Activated T-cell treated with anti-CD3 and anti-CD28 coated beads, Interleukin-2, amount 50 U/mL, for 24 hours (primary cell): ENCODE results near the gene ADGRV1.
"Not testable (repeated sequence)": the region's sequence is repeated elsewhere in the genome, so short reads cannot be mapped to it uniquely, and the experiment has no call there.

Experiments
- DNase-seq: peaks from one replicate; pipeline ENCODE4 v3.0.0-alpha.2; 2020
- H3K27ac Mint-ChIP-seq: 2 replicates; pipeline ENCODE4 v1.8.0; 2020; ENCODE audit warnings: mild to moderate bottlenecking, mixed read lengths
- H3K27me3 Mint-ChIP-seq: 2 replicates; pipeline ENCODE4 v1.8.0; 2020; ENCODE audit warnings: mixed read lengths
- H3K36me3 Mint-ChIP-seq: 2 replicates; pipeline ENCODE4 v1.8.0; 2020; ENCODE audit warnings: low read depth, mixed read lengths
- H3K4me1 Mint-ChIP-seq: 2 replicates; pipeline ENCODE4 v1.8.0; 2020; ENCODE audit warnings: low read depth, mixed read lengths
- H3K4me3 Mint-ChIP-seq: 2 replicates; pipeline ENCODE4 v1.8.0; 2020; ENCODE audit warnings: mild to moderate bottlenecking, moderate library complexity, mixed read lengths
- H3K9me3 Mint-ChIP-seq: 2 replicates; pipeline ENCODE4 v1.8.0; 2020; ENCODE audit warnings: mixed read lengths

ADGRV1 gene

GRCh38 chr5:91032125-91032524 lies 473.5 kb downstream of the ADGRV1 start:
- no peak overlapping the region for H3K27ac Mint-ChIP-seq
- DNase-seq: no peak
- H3K27me3 Mint-ChIP-seq: peaks cover 18% of the 10 kb centered on the region
- no peak overlapping the region for H3K4me3 Mint-ChIP-seq
- H3K9me3 Mint-ChIP-seq: no peaks in the 10 kb centered on the region
- H3K36me3 Mint-ChIP-seq: no peaks in the 10 kb centered on the region
- H3K4me1 Mint-ChIP-seq: no peaks in the 10 kb centered on the region

- Mint-ChIP-seq H3K4me3 (no peak overlapping the region), H3K9me3 (no peaks in the 10 kb centered on the region), H3K27ac (no peak overlapping the region), H3K36me3 (no peaks in the 10 kb centered on the region), H3K27me3 (peaks cover 15% of the 10 kb centered on the region), H3K4me1 (no peaks in the 10 kb centered on the region)
- no peak for DNase-seq
These were observed 474.8 kb downstream of the ADGRV1 start for GRCh38 chr5:91033370-91033769.

- Mint-ChIP-seq H3K4me3 (no peak overlapping the region), H3K27ac (no peak overlapping the region), H3K9me3 (no peaks in the 10 kb centered on the region), H3K4me1 (no peaks in the 10 kb centered on the region), H3K27me3 (no peaks in the 10 kb centered on the region), H3K36me3 (no peaks in the 10 kb centered on the region)
- DNase-seq: no peak
These were observed 479.7 kb downstream of the ADGRV1 start for GRCh38 chr5:91038180-91038808.

- H3K36me3 Mint-ChIP-seq, DNase-seq, H3K27ac Mint-ChIP-seq, H3K9me3 Mint-ChIP-seq, H3K4me1 Mint-ChIP-seq, H3K27me3 Mint-ChIP-seq, H3K4me3 Mint-ChIP-seq: not testable (repeated sequence)
These were observed 482.5 kb downstream of the ADGRV1 start for GRCh38 chr5:91041132-91041531.

GRCh38 chr5:91042247-91042935 lies 483.8 kb downstream of the ADGRV1 start:
- Mint-ChIP-seq H3K4me1 (no peaks in the 10 kb centered on the region), H3K27ac (no peak overlapping the region), H3K36me3 (no peaks in the 10 kb centered on the region), H3K9me3 (no peaks in the 10 kb centered on the region), H3K4me3 (no peak overlapping the region), H3K27me3 (peaks cover 3% of the 10 kb centered on the region)
- DNase-seq: no peak

- no peak overlapping the region for H3K27ac Mint-ChIP-seq
- no peaks in the 10 kb centered on the region for H3K9me3 Mint-ChIP-seq
- H3K4me1 Mint-ChIP-seq: no peaks in the 10 kb centered on the region
- H3K4me3 Mint-ChIP-seq: no peak overlapping the region
- no peaks in the 10 kb centered on the region for H3K36me3 Mint-ChIP-seq
- peaks cover 3% of the 10 kb centered on the region for H3K27me3 Mint-ChIP-seq
- no peak for DNase-seq
These were observed 484.3 kb downstream of the ADGRV1 start for GRCh38 chr5:91042936-91043255.

- Mint-ChIP-seq H3K9me3 (no peaks in the 10 kb centered on the region), H3K36me3 (no peaks in the 10 kb centered on the region), H3K4me1 (no peaks in the 10 kb centered on the region), H3K27me3 (peaks cover 8% of the 10 kb centered on the region), H3K4me3 (no peak overlapping the region), H3K27ac (no peak overlapping the region)
- no peak for DNase-seq
These were observed 489.5 kb downstream of the ADGRV1 start for GRCh38 chr5:91048073-91048472.

- Mint-ChIP-seq H3K36me3 (no peaks in the 10 kb centered on the region), H3K4me3 (no peak overlapping the region), H3K27me3 (peaks cover 14% of the 10 kb centered on the region), H3K9me3 (no peaks in the 10 kb centered on the region), H3K27ac (no peak overlapping the region), H3K4me1 (no peaks in the 10 kb centered on the region)
- no peak for DNase-seq
These were observed 490.5 kb downstream of the ADGRV1 start for GRCh38 chr5:91049112-91049511.

- peaks cover 20% of the 10 kb centered on the region for H3K27me3 Mint-ChIP-seq
- no peaks in the 10 kb centered on the region for H3K4me1 Mint-ChIP-seq
- no peak for DNase-seq
- no peak overlapping the region for H3K27ac Mint-ChIP-seq
- no peaks in the 10 kb centered on the region for H3K36me3 Mint-ChIP-seq
- no peaks in the 10 kb centered on the region for H3K9me3 Mint-ChIP-seq
- H3K4me3 Mint-ChIP-seq: no peak overlapping the region
These were observed 491.2 kb downstream of the ADGRV1 start for GRCh38 chr5:91049800-91050199.

- not testable (repeated sequence) for H3K27ac Mint-ChIP-seq, H3K4me1 Mint-ChIP-seq, H3K4me3 Mint-ChIP-seq, H3K36me3 Mint-ChIP-seq, DNase-seq, H3K9me3 Mint-ChIP-seq
- peaks cover 33% of the 10 kb centered on the region for H3K27me3 Mint-ChIP-seq
These were observed 493.8 kb downstream of the ADGRV1 start for GRCh38 chr5:91052411-91052810.

- no peaks in the 10 kb centered on the region for H3K4me1 Mint-ChIP-seq
- H3K36me3 Mint-ChIP-seq: no peaks in the 10 kb centered on the region
- H3K27ac Mint-ChIP-seq: no peak overlapping the region
- H3K4me3 Mint-ChIP-seq: no peak overlapping the region
- DNase-seq: no peak
- H3K27me3 Mint-ChIP-seq: peaks cover 35% of the 10 kb centered on the region
- no peaks in the 10 kb centered on the region for H3K9me3 Mint-ChIP-seq
These were observed 494.6 kb downstream of the ADGRV1 start for GRCh38 chr5:91052977-91053740.

- Mint-ChIP-seq H3K4me3 (no peak overlapping the region), H3K4me1 (peaks cover 5% of the 10 kb centered on the region), H3K27me3 (peaks cover 39% of the 10 kb centered on the region), H3K9me3 (no peaks in the 10 kb centered on the region), H3K36me3 (no peaks in the 10 kb centered on the region), H3K27ac (no peak overlapping the region)
- no peak for DNase-seq
These were observed 495.1 kb downstream of the ADGRV1 start for GRCh38 chr5:91053741-91054025.

- H3K36me3 Mint-ChIP-seq: no peaks in the 10 kb centered on the region
- DNase-seq: no peak
- H3K4me1 Mint-ChIP-seq: peaks cover 36% of the 10 kb centered on the region
- H3K4me3 Mint-ChIP-seq: no peak overlapping the region
- H3K27ac Mint-ChIP-seq: no peak overlapping the region
- no peaks in the 10 kb centered on the region for H3K9me3 Mint-ChIP-seq
- peaks cover 53% of the 10 kb centered on the region for H3K27me3 Mint-ChIP-seq
These were observed 499.6 kb downstream of the ADGRV1 start for GRCh38 chr5:91058155-91058554.

GRCh38 chr5:91058575-91058974 lies 500.0 kb downstream of the ADGRV1 start:
- Mint-ChIP-seq H3K27me3 (peaks cover 55% of the 10 kb centered on the region), H3K4me1 (peaks cover 36% of the 10 kb centered on the region), H3K36me3 (no peaks in the 10 kb centered on the region), H3K27ac (no peak overlapping the region), H3K9me3 (no peaks in the 10 kb centered on the region), H3K4me3 (no peak overlapping the region)
- no peak for DNase-seq

- Mint-ChIP-seq H3K9me3 (no peaks in the 10 kb centered on the region), H3K4me3 (no peak overlapping the region), H3K4me1 (peaks cover 36% of the 10 kb centered on the region), H3K27ac (no peak overlapping the region), H3K27me3 (peaks cover 56% of the 10 kb centered on the region), H3K36me3 (no peaks in the 10 kb centered on the region)
- no peak for DNase-seq
These were observed 500.8 kb downstream of the ADGRV1 start for GRCh38 chr5:91059409-91059808.
